Neural cell (in vitro differentiated cells): ENCODE results near the gene PTPRT.

Experiments used
- CTCF ChIP-seq: fragments of 450-650 bp; IDR thresholded peaks from 2 replicates; pipeline ENCODE4 v1.5.1; 2014; ENCODE audit warnings: antibody characterized with exemption, mild to moderate bottlenecking, moderate library complexity; ENCODE audit not compliant: poor library complexity, severe bottlenecking
- EP300 ChIP-seq: fragments of 450-650 bp; conservative IDR thresholded peaks from 2 replicates; pipeline ENCODE4 v1.6.1; 2014; ENCODE audit warnings: antibody characterized with exemption, mild to moderate bottlenecking, moderate library complexity; ENCODE audit not compliant: poor library complexity, severe bottlenecking
- EZH2 ChIP-seq: fragments of 200-600, 300-800 bp; shearing (Covaris generic), sonication (generic); IDR thresholded peaks from 2 replicates; pipeline ENCODE4 v1.6.1; 2014; ENCODE audit warnings: antibody characterized with exemption, low read length, borderline replicate concordance, mild to moderate bottlenecking; ENCODE audit not compliant: insufficient read depth, poor library complexity, severe bottlenecking
- MXI1 ChIP-seq: fragments of 450-650 bp; conservative IDR thresholded peaks from 2 replicates; pipeline ENCODE4 v1.6.1; 2014; ENCODE audit warnings: antibody characterized with exemption, mild to moderate bottlenecking; ENCODE audit not compliant: poor library complexity, severe bottlenecking
- POLR2AphosphoS5 ChIP-seq: IDR thresholded peaks from 2 replicates; pipeline ENCODE4 v1.6.1; 2012
- RAD21 ChIP-seq: fragments of 450-650 bp; conservative IDR thresholded peaks from 2 replicates; pipeline ENCODE4 v1.6.1; 2014; ENCODE audit warnings: antibody characterized with exemption, mild to moderate bottlenecking, moderate library complexity
- REST ChIP-seq: IDR thresholded peaks from 2 replicates; pipeline ENCODE4 v1.6.1; 2012; ENCODE audit warnings: borderline replicate concordance
- SMC3 ChIP-seq: fragments of 450-650 bp; conservative IDR thresholded peaks from 2 replicates; pipeline ENCODE4 v1.6.1; 2014; ENCODE audit warnings: antibody characterized with exemption, mild to moderate bottlenecking, moderate library complexity; ENCODE audit not compliant: poor library complexity
- TAF1 ChIP-seq: IDR thresholded peaks from 2 replicates; pipeline ENCODE4 v1.6.1; 2012; ENCODE audit warnings: low read depth

- TF ChIP-seq CTCF (no peak), MXI1 (no peak), EZH2 (no peak), POLR2AphosphoS5 (no peak), SMC3 (no peak), RAD21 (no peak), REST (no peak), TAF1 (no peak), EP300 (no peak)
Measured at GRCh38 chr20:42352096-42352495, 837.6 kb downstream of the PTPRT start.
